Activated naive CD4-positive, alpha-beta T cell treated with anti-CD3 and anti-CD28 coated beads, Interleukin-2, amount 50 U/mL, for 16 hours (primary cell): ENCODE data around the gene GRB10.
"Not testable (repeated sequence)": the region's sequence is repeated elsewhere in the genome, so short reads cannot be mapped to it uniquely, and the experiment has no call there.

Experiments
- DNase-seq: peaks from one replicate; pipeline ENCODE4 v3.0.0-alpha.2; 2020

GRB10 gene

DNA sequence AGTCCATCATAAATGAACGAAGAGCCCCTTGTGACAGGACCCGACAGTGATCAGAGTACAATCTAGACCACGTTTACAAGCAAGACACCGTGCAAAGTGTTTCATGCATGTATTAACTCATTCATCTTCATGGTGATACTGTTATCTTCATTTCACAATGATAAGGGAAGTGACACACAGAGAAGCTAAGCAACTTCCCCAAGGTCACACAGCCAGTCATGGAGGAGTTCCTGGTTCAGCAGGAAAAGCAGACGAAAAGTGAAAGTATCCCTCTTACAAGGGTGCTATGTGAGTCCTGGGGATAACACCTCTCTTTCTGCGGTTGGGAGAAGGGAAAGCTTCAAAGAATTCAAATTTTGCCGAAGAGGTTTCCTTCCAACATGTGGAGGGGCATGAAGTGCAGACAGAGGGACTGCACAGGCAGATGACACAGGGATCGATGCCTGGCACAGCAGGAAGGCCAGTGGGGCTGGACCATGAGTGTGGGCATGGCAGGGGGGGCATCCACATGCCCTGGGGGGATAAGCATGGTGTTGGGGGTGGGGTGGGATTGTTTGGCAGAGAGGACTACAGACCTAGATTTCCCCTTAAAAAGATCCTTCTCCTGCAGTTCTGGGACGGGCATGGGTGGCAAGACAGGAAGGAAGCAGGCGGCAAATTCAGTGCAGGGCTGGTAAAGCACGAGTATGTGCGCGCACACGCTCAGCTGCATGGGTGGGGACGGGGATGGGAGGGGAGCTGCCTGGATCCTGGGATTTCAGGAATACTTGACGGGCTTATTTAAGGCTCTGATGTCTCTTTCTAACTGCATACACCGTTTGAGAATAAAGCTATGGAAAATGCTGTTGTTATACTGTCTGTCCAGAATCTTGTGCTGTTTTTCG lies 184.0 kb downstream of the GRB10 start:
- DNase-seq, result no peak

- DNase-seq, result no peak
Observed at GRCh38 chr7:50596484-50596883, 186.2 kb downstream of the GRB10 start.

DNA sequence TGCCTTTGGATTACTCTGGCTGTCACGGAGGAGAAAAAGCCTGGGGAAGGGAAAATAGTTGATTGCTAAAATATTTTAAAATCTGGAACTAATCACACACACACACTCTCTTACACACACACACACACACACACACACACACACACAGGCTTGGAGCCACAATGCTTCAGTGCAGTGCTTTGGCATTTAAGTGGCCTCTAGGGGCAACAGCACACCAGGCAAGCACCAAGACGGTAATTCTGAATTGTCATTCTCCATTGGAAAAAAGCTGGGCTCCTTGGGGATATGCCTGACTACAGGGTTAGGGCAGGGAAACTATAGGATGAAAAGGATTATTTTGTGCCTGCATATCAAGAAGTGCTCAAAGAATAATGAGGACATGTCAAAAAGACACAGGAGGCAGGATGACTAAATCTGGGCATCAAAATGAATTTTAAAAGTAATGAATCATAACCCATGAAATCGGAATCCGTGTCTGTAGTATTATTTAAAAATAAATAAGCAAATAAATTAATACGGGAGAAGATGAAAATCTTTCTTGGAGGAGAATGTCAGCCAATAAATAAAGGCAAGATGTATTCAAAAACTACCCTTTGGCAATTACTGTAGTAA lies 187.1 kb downstream of the GRB10 start:
- no peak for DNase-seq

GRCh38 chr7:50594734-50595485 lies 187.8 kb downstream of the GRB10 start:
- no peak for DNase-seq

DNA sequence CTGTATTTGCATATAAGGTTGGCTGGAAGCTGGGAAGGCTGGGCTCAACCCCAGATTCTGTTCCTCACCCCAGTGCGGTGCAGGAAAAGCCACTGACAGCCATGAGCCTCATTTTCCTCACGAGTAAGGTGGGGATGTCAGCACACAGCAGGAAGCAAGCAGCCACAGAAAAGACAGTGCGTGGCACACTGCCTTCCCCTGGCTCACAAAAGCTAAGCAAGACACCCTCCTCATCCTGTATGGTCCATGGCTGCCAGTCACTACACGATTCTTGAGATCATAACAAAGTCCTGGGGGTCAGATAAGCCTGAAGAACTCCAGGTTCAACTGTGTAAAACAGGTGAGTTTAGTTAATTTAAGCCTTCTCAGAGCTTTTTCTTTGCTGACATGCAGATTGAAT lies 188.6 kb downstream of the GRB10 start:
- no peak for DNase-seq

- no peak for DNase-seq
Observed at GRCh38 chr7:50592940-50593339, 189.8 kb downstream of the GRB10 start.

DNA sequence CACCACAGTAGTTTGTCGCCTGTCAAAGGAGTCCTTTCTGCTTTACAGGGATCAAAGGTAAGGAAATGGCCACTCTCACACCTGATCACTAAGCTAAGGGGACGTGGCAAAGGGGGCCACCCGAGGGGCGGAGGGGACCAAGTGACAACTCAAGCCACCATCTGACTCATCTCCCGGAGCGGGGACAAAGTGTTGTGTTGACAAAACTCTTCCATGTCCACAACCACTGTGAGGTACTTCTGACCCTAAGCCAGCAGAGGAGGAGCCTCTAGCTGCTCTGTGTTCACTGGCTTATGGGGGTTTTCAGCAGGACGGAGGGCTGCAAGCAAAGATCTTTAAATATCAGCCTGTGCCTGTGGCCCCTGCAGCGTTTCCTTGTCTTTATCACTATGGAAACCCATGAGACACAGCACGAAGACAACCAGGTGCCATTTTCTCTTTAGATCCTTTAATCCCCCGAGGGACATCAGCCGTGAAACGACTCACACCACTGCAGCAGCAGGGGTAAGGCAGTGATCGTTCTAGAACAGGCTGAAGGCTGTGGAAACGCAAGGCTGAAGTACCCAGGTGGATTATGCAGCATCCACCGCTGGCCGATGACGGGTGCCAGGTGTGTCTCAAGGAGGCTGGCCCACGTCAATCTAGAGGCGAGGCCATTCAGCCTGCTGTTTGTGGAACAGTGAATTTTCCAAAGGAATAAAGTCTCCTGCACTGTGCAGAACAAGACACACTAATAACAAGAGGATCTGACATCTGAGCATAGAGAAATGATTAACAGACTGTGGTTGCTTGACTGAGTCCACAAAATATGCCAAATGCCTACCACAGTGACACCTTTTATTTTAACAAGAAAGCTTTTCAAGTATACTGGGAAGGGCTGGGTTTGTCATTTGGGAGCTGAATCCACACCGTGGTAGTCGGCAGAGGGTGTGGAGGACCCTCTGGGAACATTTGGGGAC lies 190.9 kb downstream of the GRB10 start:
- no peak for DNase-seq

GRCh38 chr7:50591098-50591479 lies 191.6 kb downstream of the GRB10 start:
- DNase-seq, result no peak

DNA sequence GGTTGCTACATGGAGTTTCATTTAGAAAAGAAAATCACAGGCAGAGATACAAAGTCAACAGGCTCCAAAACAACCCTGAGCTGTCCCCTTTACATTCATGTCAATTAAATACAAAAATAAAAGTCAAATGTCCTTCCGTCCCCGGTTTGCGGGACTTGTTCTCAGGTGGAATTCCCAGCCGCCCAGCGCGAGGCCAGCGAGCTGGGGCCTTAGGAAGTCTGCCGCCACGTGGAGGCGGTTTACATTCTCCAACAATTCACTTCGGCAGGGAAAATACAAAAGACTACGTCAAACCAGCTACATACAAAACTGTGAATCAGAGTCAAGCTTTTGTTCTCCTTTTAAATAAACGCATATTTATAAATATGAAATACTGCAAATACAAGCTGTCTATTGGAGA lies 192.2 kb downstream of the GRB10 start:
- DNase-seq, result no peak

DNA sequence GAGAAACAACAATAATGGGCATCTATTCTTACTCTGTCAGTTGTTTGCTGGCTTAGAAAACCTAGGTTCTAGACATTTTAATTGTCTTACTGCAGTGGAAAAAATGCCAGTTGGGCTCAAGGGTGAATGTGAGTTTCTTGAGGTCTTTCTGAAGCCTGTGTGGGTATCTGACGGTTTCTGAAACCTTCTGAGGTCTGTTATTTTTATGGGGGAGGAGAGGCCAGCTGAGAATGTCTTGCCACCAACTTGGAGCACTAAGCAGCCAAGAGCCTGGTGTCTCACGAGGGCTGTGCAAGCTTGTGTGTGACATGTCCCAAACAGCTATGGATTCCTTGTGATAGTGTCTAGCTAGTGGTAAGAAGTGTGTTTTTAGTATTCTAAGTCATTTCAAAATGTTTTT lies 193.3 kb downstream of the GRB10 start:
- no peak for DNase-seq

- DNase-seq, result no peak
Observed at GRCh38 chr7:50588937-50589336, 193.8 kb downstream of the GRB10 start.

- no peak for DNase-seq
Observed at GRCh38 chr7:50587737-50588136, 195.0 kb downstream of the GRB10 start.

DNA sequence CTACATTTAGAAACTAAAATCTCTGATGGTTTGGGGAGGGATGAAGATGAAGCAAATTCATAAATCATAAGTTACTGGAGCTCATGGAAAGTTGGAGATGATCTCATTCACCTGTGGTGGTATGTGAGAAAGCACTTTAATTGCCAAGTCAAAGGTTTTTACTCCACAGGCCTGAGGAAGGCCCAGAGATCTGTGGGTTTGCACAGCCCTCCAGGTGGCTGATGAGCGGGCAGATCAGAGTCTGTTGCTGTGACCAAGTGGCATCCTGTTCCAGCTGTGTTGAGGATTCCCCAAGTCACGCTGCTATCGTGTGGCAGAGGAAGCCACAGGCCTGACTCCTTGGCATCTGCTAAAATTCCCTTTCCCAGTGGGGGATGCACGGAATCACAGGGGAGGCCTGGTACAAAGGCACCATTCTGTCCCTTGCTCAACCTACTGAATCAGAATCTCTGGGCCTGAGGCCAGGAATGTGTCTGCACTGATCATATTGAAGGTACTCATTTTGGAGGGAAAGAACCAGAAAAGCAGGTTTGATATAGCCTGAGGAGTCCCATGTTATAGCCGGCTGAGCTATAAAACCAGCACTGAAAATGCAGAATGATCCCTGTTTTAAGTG lies 197.8 kb downstream of the GRB10 start:
- DNase-seq, result no peak

GRCh38 chr7:50584386-50584785 lies 198.3 kb downstream of the GRB10 start:
- no peak for DNase-seq

DNA sequence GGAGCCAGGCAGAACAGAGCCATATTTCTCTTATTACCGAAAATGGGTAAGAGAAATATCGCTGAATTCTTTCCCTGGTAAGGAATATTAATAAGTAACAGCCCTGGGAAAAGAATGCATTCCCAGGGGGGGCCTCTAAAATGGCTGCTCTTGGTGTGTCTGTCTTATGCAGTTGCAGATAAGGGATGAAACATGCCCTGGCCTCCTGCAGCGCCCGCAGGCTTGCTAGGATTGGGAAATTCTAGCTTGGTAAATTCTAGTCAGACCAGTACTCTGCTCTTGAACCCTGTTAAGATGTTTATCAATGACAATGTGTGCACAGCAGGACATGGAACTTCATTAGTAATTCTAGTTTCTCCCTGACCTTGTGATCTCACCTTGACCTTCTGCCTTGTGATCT lies 199.4 kb downstream of the GRB10 start:
- DNase-seq, result not testable (repeated sequence)

DNA sequence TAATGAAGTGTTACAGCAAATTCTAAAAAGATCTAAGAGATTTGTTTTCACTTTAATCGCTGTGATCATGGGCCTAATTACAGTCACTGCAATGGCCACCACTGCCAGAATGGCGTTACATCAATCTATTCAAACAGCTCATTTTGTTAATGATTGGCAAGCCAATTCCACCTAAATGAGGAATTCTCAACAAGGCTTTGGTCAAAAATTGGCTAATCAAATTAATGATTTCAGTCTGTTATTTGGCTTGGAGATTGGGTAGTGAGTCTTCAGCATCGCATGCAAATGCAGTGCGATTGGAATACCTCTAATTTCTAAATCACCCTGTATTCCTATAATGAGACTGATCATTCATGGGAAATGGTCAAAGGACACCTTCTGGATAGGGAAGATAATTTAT lies 200.4 kb downstream of the GRB10 start:
- DNase-seq, result not testable (repeated sequence)

DNA sequence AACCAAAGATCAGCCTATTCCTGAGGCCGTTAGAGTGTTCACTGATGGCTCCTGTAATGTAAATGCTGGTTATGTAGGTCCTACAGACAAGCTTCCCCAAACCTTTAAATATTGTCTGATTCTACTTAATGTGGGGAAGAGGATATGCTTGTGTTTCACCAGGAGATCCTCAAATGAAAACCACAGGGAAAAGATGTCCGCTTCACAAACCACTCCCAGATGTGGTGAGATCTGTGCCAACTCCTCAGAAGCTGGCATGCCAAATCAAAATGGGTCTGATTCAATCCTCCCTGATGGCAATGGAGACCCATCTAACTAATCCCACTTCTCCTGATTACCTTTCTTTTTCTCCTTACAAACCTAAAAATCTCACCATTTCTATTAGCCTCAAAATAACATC lies 202.0 kb downstream of the GRB10 start:
- DNase-seq, result not testable (repeated sequence)

DNA sequence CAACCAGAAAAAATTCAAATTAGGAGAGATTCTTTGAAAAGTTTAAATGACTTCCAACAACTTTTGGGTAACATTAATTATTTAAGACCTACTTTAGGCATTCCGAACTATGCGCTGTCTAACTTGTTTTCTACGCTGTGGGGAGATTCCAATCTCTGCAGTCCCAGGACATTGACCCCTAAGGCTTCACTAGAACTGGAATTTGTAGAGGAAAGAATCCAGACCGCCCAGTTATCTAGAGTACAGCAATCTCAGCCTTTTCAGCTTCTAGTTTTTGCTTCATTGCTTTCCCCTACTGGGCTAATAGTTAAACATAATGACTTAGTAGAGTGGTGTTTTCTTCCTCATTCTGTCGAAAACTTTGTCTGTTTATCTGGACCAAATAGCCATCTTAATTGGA lies 202.6 kb downstream of the GRB10 start:
- DNase-seq, result no peak

GRCh38 chr7:50578105-50578504 lies 204.6 kb downstream of the GRB10 start:
- not testable (repeated sequence) for DNase-seq

DNA sequence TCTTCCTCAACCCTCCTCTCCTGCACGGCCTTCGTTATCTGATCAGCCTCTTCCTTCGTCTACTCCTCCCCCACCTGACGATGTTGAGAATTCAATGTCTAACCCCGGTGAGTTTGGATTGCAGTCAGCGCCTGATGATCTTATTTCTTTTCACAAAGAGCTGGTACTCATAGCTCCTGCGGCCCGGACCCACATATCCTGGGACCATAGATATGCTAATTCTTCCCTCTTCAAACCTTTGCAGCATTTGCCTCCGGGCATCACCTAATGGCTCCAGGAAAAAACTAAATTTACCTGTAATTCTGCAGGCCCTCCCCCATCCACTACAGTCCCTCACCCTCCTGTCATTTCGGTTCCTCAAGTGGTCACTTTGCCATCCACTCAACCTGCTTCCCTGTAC lies 205.1 kb downstream of the GRB10 start:
- no peak for DNase-seq

GRCh38 chr7:50576388-50576787 lies 206.3 kb downstream of the GRB10 start:
- DNase-seq, result not testable (repeated sequence)

DNA sequence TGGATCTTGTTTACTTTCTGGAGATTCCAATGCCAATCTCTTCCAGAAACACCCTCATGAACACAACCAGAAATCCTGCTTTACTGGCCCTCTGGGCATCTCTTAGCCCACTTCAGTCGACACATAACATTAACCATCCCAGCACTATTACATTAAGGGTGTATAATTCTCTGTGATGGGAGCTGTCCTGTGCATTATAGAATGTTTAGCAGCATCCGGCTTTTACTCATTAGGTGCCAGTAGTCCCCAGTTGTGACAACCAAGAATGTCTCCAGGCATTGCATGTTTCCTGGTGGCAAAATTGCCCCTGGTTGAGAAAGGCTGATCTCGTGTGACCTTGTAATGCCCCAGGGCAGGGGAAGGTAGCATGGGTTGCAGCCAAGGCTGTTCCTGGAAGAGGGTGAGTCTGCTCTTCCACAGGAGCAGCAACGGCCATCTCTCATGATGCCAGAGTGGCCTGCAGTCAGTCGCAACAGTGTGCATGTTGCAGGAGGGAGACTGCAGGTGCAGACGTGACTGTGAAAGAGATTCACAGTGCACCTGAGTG lies 214.9 kb downstream of the GRB10 start:
- DNase-seq, result no peak
